GM19043 (cell line): Measurements from ENCODE around the gene HECA.
"Not testable (repeated sequence)": the region's sequence is repeated elsewhere in the genome, so short reads cannot be mapped to it uniquely, and the experiment has no call there.

Experiments used
- ATAC-seq: cut with Tn5 transposase; IDR thresholded peaks from one replicate; pipeline ENCODE4 v1.9.1; 2021; ENCODE audit warnings: low read depth; ENCODE audit not compliant: unreplicated experiment

The HECA gene

DNA sequence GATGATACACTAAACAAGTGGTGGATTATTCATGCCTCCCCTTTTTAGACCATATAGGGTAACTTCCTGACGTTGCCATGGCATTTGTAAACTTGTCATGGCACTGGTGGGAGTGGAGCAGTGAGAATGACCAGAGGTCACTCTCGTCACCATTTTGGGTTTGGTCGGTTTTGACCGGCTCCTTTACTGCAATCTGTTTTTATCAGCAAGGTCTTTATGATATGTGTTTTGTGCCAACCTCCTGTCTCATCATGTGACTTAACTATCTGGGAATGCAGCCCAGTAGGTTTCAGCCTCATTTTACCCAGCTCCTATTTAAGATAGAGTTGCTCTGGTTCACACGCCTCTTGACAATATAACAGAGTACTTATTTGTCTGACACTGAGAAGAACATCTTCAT is 22.2 kb downstream of the HECA start:
- ATAC-seq: not testable (repeated sequence)

- ATAC-seq: no peak
Observed at GRCh38 chr6:139159016-139159415, 24.1 kb downstream of the HECA start.

GRCh38 chr6:139161169-139161568 is 26.3 kb downstream of the HECA start:
- peak; percentile 24 for ATAC-seq

- ATAC-seq: peak; percentile 94
Observed at GRCh38 chr6:139161817-139162284, 27.0 kb downstream of the HECA start.

- no peak for ATAC-seq
Observed at GRCh38 chr6:139164001-139164400, 29.1 kb downstream of the HECA start.

- no peak for ATAC-seq
Observed at GRCh38 chr6:139165324-139165723, 30.4 kb downstream of the HECA start.

- ATAC-seq: no peak
Observed at GRCh38 chr6:139166238-139166955, 31.5 kb downstream of the HECA start.

- no peak for ATAC-seq
Observed at GRCh38 chr6:139166956-139167313, 32.1 kb downstream of the HECA start.

DNA sequence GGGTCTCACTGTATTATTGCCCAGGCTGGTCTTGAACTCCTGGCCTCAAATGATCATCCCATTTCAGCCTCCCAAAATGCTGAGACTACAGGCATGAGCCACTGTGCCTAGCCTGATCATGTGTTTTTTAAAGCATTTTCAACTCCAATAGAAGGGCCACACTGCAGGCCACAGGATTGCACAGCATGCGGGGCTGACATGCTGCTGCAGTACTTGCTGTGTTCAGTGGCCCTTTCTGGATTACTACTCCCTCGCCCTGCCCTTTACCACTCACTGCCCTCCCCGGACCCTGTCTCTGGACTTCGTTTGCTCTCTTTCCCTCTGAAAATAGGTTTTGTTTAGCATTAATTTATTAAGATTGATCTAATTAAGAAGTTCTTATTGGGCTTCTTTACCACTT is 37.3 kb downstream of the HECA start:
- ATAC-seq: peak; percentile 27

GRCh38 chr6:139172567-139172966 is 37.7 kb downstream of the HECA start:
- ATAC-seq: peak; percentile 59

GRCh38 chr6:139173172-139173571 is 38.3 kb downstream of the HECA start:
- no peak for ATAC-seq

GRCh38 chr6:139173822-139174221 is 38.9 kb downstream of the HECA start:
- no peak for ATAC-seq

GRCh38 chr6:139174961-139175360 is 40.1 kb downstream of the HECA start:
- no peak for ATAC-seq

GRCh38 chr6:139175389-139175948 is 40.6 kb downstream of the HECA start:
- peak; percentile 52 for ATAC-seq

DNA sequence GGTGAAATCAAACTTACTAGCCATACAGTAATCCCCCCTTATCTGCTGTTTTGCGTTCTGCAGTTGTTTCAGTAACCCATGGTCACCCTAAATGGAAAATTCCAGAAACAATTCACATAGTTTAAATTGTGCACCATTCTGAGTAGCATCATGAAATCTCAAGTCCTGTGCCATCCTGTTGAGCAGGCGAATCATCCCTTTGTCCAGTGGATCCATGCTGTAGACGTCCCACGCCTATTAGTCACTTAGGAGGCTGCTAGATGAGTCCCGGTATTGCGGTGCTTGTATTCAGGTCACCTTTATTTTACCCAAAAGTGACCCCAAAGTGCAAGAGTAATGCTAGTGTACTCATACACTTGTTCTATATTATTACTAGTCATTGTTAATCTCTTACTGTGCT is 46.4 kb downstream of the HECA start:
- ATAC-seq: no peak

- no peak for ATAC-seq
Observed at GRCh38 chr6:139184047-139184446, 49.2 kb downstream of the HECA start.

DNA sequence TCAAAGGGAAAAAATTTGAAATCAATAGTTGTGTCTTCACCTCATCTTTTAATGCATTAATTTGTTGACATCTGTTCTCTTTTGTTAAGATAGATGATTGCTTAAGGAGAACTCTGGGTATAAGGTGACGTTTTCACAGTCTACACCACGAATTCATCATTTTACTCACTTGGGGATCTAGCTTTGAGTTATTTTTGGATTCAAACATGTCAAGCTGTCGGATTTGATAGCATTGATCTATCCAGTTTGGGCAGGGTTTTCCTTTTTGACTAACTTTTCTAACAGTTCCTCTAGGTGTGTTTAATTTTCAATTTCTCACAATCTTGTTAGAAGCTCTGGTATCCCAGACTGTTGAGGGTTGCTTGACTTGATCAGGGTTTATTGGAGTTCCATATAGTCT is 49.6 kb downstream of the HECA start:
- ATAC-seq: no peak

GRCh38 chr6:139186242-139186641 is 51.4 kb downstream of the HECA start:
- no peak for ATAC-seq

- no peak for ATAC-seq
Observed at GRCh38 chr6:139186692-139187091, 51.8 kb downstream of the HECA start.

GRCh38 chr6:139187489-139187888 is 52.6 kb downstream of the HECA start:
- no peak for ATAC-seq

- no peak for ATAC-seq
Observed at GRCh38 chr6:139189665-139190064, 54.8 kb downstream of the HECA start.

DNA sequence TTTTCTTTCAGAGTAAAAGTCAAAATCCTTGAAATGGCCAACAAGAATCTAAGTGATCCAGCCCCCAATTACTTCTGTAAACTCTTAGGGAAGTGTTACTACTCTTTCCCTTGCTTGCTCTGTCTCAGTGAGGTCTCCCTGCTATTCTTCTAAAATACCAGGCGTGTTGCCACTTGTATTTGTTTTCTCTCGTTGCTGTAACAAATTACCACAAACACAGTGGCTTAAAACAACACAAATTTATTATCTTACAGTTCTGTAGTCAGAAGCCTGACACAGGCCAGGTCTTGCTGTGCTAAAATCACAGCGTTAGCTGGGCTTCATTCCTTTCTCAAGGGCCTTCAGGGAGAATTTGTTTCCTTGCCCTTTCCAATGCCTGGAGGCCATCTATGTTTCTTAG is 59.9 kb downstream of the HECA start:
- ATAC-seq: no peak
